ENCODE results near the gene IREB2. TPM values are rescaled to one million over a fixed set of nuclear protein-coding genes. Genes with fewer than 3 reads are reported as not detected.

Gene IREB2
- total and polyA plus RNA-seq, 2 of the 13 experiments (the other 11 are each of a cell fraction or from before 2014, with no cell fraction given), result 24.2 to 30.4 TPM

GRCh38 chr15:78437762-78438618 lies at the start of gene IREB2 (continued):
- TF ChIP-seq TGIF2 (CRISPR knock-in tag; IDR thresholded peaks at IDR 0.05) (peak; percentile 25; the same call in 1 of the 2 replicates), ZNF17 (CRISPR knock-in tag; IDR thresholded peaks at IDR 0.05) (0 out of 2 replicates have a peak, but pooled peaks have one; percentile 42), THAP11 (CRISPR knock-in tag; IDR thresholded peaks at IDR 0.05) (peak; percentile 93), ELF1 (CRISPR knock-in tag; IDR thresholded peaks at IDR 0.05) (peak; percentile 82), HES4 (CRISPR knock-in tag; IDR thresholded peaks at IDR 0.05; ENCODE audit: borderline replicate concordance) (peak; percentile 63; the same call in 1 of the 2 replicates), ZNF891 (CRISPR knock-in tag; IDR thresholded peaks at IDR 0.05) (peak; percentile 90), ZNF878 (CRISPR knock-in tag; IDR thresholded peaks at IDR 0.05) (no peak), ZNF552 (CRISPR knock-in tag; IDR thresholded peaks at IDR 0.05; ENCODE audit: borderline replicate concordance) (peak; percentile 32; the same call in 1 of the 2 replicates), RBM39 (IDR thresholded peaks at IDR 0.05; ENCODE audit: low read depth, low read length, poor library complexity, severe bottlenecking) (peak; percentile 65), CTCF (CRISPR knock-in tag; IDR thresholded peaks at IDR 0.05) (no peak), ZFY (CRISPR knock-in tag; IDR thresholded peaks at IDR 0.05) (peak; percentile 97), MBD4 (IDR thresholded peaks at IDR 0.05; ENCODE audit: borderline replicate concordance, low read length) (no peak), HNF4A (CRISPR knock-in tag; IDR thresholded peaks at IDR 0.05) (peak; percentile 44; the same call in 1 of the 2 replicates), NFE2L1 (CRISPR knock-in tag; IDR thresholded peaks at IDR 0.05; ENCODE audit: borderline replicate concordance) (no peak), ATRX (CRISPR knock-in tag; IDR thresholded peaks at IDR 0.05; ENCODE audit: borderline replicate concordance) (no peak), ZBTB39 (CRISPR knock-in tag; IDR thresholded peaks at IDR 0.05) (0 out of 2 replicates have a peak, but pooled peaks have one; percentile 43), HMGXB4 (CRISPR knock-in tag; IDR thresholded peaks at IDR 0.05; ENCODE audit: borderline replicate concordance in 1 of 2, low read depth in 1 of 2) (peak; percentile 78 to 93; a peak in 3 of 4 replicates), ZNF775 (CRISPR knock-in tag; IDR thresholded peaks at IDR 0.05; ENCODE audit: borderline replicate concordance) (no peak), NCOA2 (CRISPR knock-in tag; IDR thresholded peaks at IDR 0.05) (0 out of 2 replicates have a peak, but pooled peaks have one; percentile 11), ZBTB7B (CRISPR knock-in tag; IDR thresholded peaks at IDR 0.05) (peak; percentile 10; the same call in 1 of the 2 replicates), ZNF446 (CRISPR knock-in tag; IDR thresholded peaks at IDR 0.05) (no peak), TFDP1 (CRISPR knock-in tag; IDR thresholded peaks at IDR 0.05; ENCODE audit: borderline replicate concordance) (peak; percentile 39; the same call in 1 of the 2 replicates)

Data from HepG2 (cell line).